Measurements from ENCODE around the gene IGF2BP2. TPM values are rescaled to one million over a fixed set of nuclear protein-coding genes. Genes with fewer than 3 reads are reported as not detected.

IGF2BP2 gene
- total RNA-seq, 4 donors from 2014 or later, result 3.9 to 13.5 (median 8.1) TPM

DNA sequence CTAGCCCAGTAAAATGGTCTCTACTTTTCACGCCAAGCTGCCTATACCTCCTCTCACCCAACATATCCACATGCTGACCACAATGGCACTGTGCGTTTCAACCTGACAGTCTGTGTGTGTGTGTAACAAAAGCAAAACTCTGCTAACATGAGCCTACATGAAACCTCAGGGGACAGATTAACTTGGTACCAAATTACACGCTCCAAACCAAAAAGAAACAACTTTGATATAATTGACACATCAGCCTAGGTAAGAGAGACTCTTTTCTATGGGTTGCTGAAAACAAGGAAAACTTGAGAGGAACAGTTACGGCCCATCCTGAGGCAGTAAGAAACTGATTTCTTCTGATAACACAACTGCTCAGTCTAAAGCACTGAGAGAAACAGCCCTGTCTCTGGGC lies 31.5 kb downstream of the IGF2BP2 start:
- H3K27me3 ChIP-seq, result no peaks in the 10 kb centered on the region
- H3K27ac ChIP-seq, result no peak overlapping the region
- 83 to 94% methylated on average over 3 to 4 of the region's 4 CpGs for WGBS, 2 donors (ENCODE audit: low coverage in 1 of 2)
- no peaks in the 10 kb centered on the region for H3K4me1 ChIP-seq
- no peak overlapping the region for H3K4me3 ChIP-seq
- no peaks in the 10 kb centered on the region for H3K9me3 ChIP-seq
- ATAC-seq, result no peak
- no peaks in the 10 kb centered on the region for H3K36me3 ChIP-seq
- TF ChIP-seq POLR2AphosphoS5 (IDR thresholded peaks at IDR 0.05) (no peak), EP300 (IDR thresholded peaks at IDR 0.05) (no peak), POLR2A (IDR thresholded peaks at IDR 0.05) (no peak)
- TF ChIP-seq, protein P1, sequence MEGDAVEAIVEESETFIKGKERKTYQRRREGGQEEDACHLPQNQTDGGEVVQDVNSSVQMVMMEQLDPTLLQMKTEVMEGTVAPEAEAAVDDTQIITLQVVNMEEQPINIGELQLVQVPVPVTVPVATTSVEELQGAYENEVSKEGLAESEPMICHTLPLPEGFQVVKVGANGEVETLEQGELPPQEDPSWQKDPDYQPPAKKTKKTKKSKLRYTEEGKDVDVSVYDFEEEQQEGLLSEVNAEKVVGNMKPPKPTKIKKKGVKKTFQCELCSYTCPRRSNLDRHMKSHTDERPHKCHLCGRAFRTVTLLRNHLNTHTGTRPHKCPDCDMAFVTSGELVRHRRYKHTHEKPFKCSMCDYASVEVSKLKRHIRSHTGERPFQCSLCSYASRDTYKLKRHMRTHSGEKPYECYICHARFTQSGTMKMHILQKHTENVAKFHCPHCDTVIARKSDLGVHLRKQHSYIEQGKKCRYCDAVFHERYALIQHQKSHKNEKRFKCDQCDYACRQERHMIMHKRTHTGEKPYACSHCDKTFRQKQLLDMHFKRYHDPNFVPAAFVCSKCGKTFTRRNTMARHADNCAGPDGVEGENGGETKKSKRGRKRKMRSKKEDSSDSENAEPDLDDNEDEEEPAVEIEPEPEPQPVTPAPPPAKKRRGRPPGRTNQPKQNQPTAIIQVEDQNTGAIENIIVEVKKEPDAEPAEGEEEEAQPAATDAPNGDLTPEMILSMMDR (IDR thresholded peaks at IDR 0.05), result no peak

GRCh38 chr3:185792955-185793354 lies 31.9 kb downstream of the IGF2BP2 start:
- Histone ChIP-seq H3K4me3 (no peak overlapping the region), H3K9me3 (no peaks in the 10 kb centered on the region), H3K36me3 (no peaks in the 10 kb centered on the region), H3K27me3 (no peaks in the 10 kb centered on the region), H3K27ac (no peak overlapping the region), H3K4me1 (no peaks in the 10 kb centered on the region)
- no peak for ATAC-seq
- WGBS, 2 donors (ENCODE audit: low coverage in 1 of 2), result 91 to 100% methylated on average over 2 to 3 of the region's 3 CpGs
- TF ChIP-seq POLR2AphosphoS5 (IDR thresholded peaks at IDR 0.05) (no peak), POLR2A (IDR thresholded peaks at IDR 0.05) (no peak), EP300 (IDR thresholded peaks at IDR 0.05) (no peak)
- TF ChIP-seq, protein P1 (IDR thresholded peaks at IDR 0.05), result no peak

GRCh38 chr3:185789891-185790830 lies 34.7 kb downstream of the IGF2BP2 start:
- no peaks in the 10 kb centered on the region for H3K9me3 ChIP-seq
- no peak overlapping the region for H3K27ac ChIP-seq
- no peak overlapping the region for H3K4me3 ChIP-seq
- TF ChIP-seq POLR2A (IDR thresholded peaks at IDR 0.05) (no peak), EP300 (IDR thresholded peaks at IDR 0.05) (no peak), POLR2AphosphoS5 (IDR thresholded peaks at IDR 0.05) (no peak)
- TF ChIP-seq, protein P1 (IDR thresholded peaks at IDR 0.05), result no peak
- no peak for ATAC-seq
- no peaks in the 10 kb centered on the region for H3K4me1 ChIP-seq
- H3K36me3 ChIP-seq, result no peaks in the 10 kb centered on the region
- H3K27me3 ChIP-seq, result no peaks in the 10 kb centered on the region
- WGBS, 2 donors (ENCODE audit: low coverage in 1 of 2), result 44 to 65% methylated on average over 2 to 4 of the region's 5 CpGs

DNA sequence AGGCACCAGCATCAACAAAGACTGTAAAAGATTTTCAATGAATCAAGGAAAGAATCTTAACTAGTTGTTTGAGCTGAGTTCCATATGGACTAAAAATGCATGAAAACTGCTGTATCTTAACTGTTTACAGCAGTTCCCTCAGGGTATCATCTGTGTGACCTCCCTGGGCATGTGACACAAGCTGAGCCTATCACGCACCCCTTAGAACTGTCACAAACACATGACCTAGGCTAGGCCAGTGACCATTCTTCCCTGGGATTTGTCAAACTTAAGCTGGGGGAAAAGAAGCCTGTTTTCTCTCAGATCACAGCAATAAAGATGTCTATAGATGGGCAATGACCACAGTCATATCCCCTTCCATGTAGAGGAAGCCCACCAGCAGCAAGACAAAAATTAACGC lies 35.7 kb downstream of the IGF2BP2 start:
- WGBS, 2 donors (ENCODE audit: low coverage in 1 of 2), result 100% methylated on average over 2 of the region's 2 CpGs; no CpG with 5 or more reads in 1 of the 2 donors
- Histone ChIP-seq H3K9me3 (no peaks in the 10 kb centered on the region), H3K4me3 (no peak overlapping the region), H3K36me3 (no peaks in the 10 kb centered on the region), H3K4me1 (no peaks in the 10 kb centered on the region), H3K27ac (no peak overlapping the region), H3K27me3 (no peaks in the 10 kb centered on the region)
- ATAC-seq, result no peak
- TF ChIP-seq POLR2AphosphoS5 (IDR thresholded peaks at IDR 0.05), result no peak
- no peak for TF ChIP-seq EP300 (IDR thresholded peaks at IDR 0.05)
- TF ChIP-seq POLR2A (IDR thresholded peaks at IDR 0.05), result no peak
- TF ChIP-seq, protein P1 (IDR thresholded peaks at IDR 0.05), result no peak

DNA sequence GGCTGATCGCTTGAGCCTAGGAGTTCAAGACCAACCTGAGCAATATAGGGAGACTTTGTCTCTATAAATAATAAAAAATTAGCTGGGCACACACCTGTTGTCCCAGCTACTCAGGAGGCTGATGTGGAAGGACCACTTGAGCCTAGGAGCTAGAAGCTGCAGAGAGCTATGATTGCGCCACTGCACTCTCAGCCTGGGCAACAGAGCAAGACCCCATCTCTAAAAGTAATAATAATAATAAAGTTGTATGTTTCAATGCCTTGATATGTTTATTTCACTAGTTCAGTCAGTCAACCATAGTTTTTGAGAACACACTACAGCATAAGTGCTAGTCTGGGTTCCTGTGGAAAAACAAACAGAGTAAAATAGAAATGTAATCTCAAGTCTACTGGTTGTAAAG lies 36.5 kb downstream of the IGF2BP2 start:
- TF ChIP-seq POLR2AphosphoS5 (IDR thresholded peaks at IDR 0.05), result no peak
- TF ChIP-seq, protein P1 (IDR thresholded peaks at IDR 0.05), result no peak
- no peak for TF ChIP-seq EP300 (IDR thresholded peaks at IDR 0.05)
- TF ChIP-seq POLR2A (IDR thresholded peaks at IDR 0.05), result no peak
- H3K9me3 ChIP-seq, result no peaks in the 10 kb centered on the region
- no peaks in the 10 kb centered on the region for H3K36me3 ChIP-seq
- H3K27me3 ChIP-seq, result no peaks in the 10 kb centered on the region
- no peak overlapping the region for H3K27ac ChIP-seq
- no peak for ATAC-seq
- H3K4me1 ChIP-seq, result no peaks in the 10 kb centered on the region
- H3K4me3 ChIP-seq, result no peak overlapping the region
- 86 to 100% methylated on average over 1 to 2 of the region's 2 CpGs for WGBS, 2 donors (ENCODE audit: low coverage in 1 of 2)
